Measurements from ENCODE around the gene GLT1D1.

DNA sequence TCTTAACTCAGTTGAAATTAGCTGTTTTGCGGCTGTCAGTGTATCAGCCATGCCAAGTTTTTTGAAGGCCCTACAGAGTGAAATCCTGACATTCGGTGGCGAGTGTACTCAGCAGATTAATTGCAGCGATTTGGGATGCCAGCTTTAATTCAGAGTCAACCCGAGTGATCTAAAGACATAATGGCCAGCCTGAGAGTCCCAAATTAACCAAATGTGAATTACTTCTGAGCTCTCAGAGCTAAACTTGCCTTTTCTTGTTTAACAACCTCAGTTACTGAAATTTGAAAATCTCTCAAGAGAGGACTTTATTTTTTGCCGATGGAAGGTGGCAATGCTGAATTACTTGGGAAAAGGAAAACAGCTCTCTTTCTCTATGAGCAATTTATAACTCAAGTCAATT lies 148.5 kb downstream of the GLT1D1 start:
- TF ChIP-seq EZH2 (IDR thresholded peaks at IDR 0.05) (peak; percentile 70), POLR2AphosphoS5 (IDR thresholded peaks at IDR 0.05; ENCODE audit: borderline replicate concordance, low read depth, low read length) (no peak)

Measured in SK-N-MC (cell line).